NB4 (cell line): ENCODE results near the gene TTC1.

ENCODE experiments used
- POLR2A ChIP-seq: IDR thresholded peaks from 2 replicates; pipeline ENCODE4 v1.6.1; 2011; ENCODE audit warnings: mild to moderate bottlenecking; ENCODE audit not compliant: insufficient read length; ENCODE audit errors: extremely low read depth
- TF ChIP-seq, protein P1 (sequence below): IDR thresholded peaks from one replicate; pipeline ENCODE4 v1.5.1; 2012; ENCODE audit warnings: low read depth, low read length

- TF ChIP-seq, protein P1, sequence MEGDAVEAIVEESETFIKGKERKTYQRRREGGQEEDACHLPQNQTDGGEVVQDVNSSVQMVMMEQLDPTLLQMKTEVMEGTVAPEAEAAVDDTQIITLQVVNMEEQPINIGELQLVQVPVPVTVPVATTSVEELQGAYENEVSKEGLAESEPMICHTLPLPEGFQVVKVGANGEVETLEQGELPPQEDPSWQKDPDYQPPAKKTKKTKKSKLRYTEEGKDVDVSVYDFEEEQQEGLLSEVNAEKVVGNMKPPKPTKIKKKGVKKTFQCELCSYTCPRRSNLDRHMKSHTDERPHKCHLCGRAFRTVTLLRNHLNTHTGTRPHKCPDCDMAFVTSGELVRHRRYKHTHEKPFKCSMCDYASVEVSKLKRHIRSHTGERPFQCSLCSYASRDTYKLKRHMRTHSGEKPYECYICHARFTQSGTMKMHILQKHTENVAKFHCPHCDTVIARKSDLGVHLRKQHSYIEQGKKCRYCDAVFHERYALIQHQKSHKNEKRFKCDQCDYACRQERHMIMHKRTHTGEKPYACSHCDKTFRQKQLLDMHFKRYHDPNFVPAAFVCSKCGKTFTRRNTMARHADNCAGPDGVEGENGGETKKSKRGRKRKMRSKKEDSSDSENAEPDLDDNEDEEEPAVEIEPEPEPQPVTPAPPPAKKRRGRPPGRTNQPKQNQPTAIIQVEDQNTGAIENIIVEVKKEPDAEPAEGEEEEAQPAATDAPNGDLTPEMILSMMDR, result no peak
- TF ChIP-seq POLR2A, result no peak
Measured at GRCh38 chr5:159971514-159971913, 37.4 kb upstream of the TTC1 start.
